ENCODE data around the gene TRIM24. TPM values are rescaled to one million over a fixed set of nuclear protein-coding genes. Genes with fewer than 3 reads are reported as not detected.

The TRIM24 gene
- total RNA-seq, 1 donor from 2014 or later: 93.8 TPM

GRCh38 chr7:138610671-138611170 lies 150.7 kb downstream of the TRIM24 start:
- Mint-ChIP-seq H3K27me3 (ENCODE audit: low read depth) (no peaks in the 10 kb centered on the region), H3K36me3 (ENCODE audit: low read depth) (peaks cover 4% of the 10 kb centered on the region), H3K4me1 (peaks cover 30% of the 10 kb centered on the region), H3K27ac (ENCODE audit: unreplicated experiment) (no peak overlapping the region), H3K9me3 (peaks cover 8% of the 10 kb centered on the region), H3K4me3 (no peak overlapping the region)
- TF ChIP-seq, protein P1, sequence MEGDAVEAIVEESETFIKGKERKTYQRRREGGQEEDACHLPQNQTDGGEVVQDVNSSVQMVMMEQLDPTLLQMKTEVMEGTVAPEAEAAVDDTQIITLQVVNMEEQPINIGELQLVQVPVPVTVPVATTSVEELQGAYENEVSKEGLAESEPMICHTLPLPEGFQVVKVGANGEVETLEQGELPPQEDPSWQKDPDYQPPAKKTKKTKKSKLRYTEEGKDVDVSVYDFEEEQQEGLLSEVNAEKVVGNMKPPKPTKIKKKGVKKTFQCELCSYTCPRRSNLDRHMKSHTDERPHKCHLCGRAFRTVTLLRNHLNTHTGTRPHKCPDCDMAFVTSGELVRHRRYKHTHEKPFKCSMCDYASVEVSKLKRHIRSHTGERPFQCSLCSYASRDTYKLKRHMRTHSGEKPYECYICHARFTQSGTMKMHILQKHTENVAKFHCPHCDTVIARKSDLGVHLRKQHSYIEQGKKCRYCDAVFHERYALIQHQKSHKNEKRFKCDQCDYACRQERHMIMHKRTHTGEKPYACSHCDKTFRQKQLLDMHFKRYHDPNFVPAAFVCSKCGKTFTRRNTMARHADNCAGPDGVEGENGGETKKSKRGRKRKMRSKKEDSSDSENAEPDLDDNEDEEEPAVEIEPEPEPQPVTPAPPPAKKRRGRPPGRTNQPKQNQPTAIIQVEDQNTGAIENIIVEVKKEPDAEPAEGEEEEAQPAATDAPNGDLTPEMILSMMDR (conservative IDR thresholded peaks at IDR 0.05): no peak
- no peak for DNase-seq (ENCODE audit: low read depth, low spot score)

- Mint-ChIP-seq H3K27ac (ENCODE audit: unreplicated experiment) (no peak overlapping the region), H3K4me1 (peaks cover 11% of the 10 kb centered on the region)
Measured at GRCh38 chr7:138613630-138614029, 153.6 kb downstream of the TRIM24 start.

GRCh38 chr7:138616085-138616484 lies 156.0 kb downstream of the TRIM24 start:
- Mint-ChIP-seq H3K9me3 (peaks cover 5% of the 10 kb centered on the region), H3K4me3 (no peak overlapping the region), H3K4me1 (no peaks in the 10 kb centered on the region), H3K27ac (ENCODE audit: unreplicated experiment) (no peak overlapping the region), H3K36me3 (ENCODE audit: low read depth) (peaks cover 2% of the 10 kb centered on the region), H3K27me3 (ENCODE audit: low read depth) (no peaks in the 10 kb centered on the region)
- no peak for DNase-seq (ENCODE audit: low read depth, low spot score)
- TF ChIP-seq, protein P1 (conservative IDR thresholded peaks at IDR 0.05): no peak

More at GRCh38 chr7:138613630-138614029, 153.6 kb downstream of the TRIM24 start:
- DNase-seq (ENCODE audit: low read depth, low spot score): no peak
- peaks cover 2% of the 10 kb centered on the region for H3K36me3 Mint-ChIP-seq (ENCODE audit: low read depth)
- TF ChIP-seq, protein P1 (conservative IDR thresholded peaks at IDR 0.05): no peak
- peaks cover 5% of the 10 kb centered on the region for H3K9me3 Mint-ChIP-seq
- H3K4me3 Mint-ChIP-seq: no peak overlapping the region
- H3K27me3 Mint-ChIP-seq (ENCODE audit: low read depth): no peaks in the 10 kb centered on the region

DNA sequence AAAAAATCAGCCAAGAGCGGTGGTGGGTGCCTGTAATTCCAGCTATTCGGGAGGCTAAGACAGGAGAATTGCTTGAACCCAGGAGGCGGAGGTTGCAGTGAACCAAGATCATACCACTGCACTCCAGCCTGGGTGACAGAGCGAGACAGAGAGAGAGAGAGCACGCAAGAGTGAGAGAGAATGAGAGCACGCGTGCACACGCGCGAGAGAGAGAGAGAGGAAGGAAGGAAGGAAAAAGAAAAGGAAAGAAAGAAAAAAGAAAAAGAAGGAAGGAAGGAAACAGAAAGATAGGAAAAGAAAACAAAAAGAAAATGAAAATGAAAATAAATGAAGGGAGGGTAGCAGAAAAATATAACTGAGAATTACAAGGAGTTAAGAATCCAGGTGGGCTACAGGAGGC lies 158.4 kb downstream of the TRIM24 start:
- H3K4me1 Mint-ChIP-seq: no peaks in the 10 kb centered on the region
- TF ChIP-seq, protein P1 (conservative IDR thresholded peaks at IDR 0.05): no peak
- no peak overlapping the region for H3K27ac Mint-ChIP-seq (ENCODE audit: unreplicated experiment)
- H3K4me3 Mint-ChIP-seq: no peak overlapping the region
- H3K9me3 Mint-ChIP-seq: no peaks in the 10 kb centered on the region
- no peaks in the 10 kb centered on the region for H3K36me3 Mint-ChIP-seq (ENCODE audit: low read depth)
- no peaks in the 10 kb centered on the region for H3K27me3 Mint-ChIP-seq (ENCODE audit: low read depth)
- no peak for DNase-seq (ENCODE audit: low read depth, low spot score)

DNA sequence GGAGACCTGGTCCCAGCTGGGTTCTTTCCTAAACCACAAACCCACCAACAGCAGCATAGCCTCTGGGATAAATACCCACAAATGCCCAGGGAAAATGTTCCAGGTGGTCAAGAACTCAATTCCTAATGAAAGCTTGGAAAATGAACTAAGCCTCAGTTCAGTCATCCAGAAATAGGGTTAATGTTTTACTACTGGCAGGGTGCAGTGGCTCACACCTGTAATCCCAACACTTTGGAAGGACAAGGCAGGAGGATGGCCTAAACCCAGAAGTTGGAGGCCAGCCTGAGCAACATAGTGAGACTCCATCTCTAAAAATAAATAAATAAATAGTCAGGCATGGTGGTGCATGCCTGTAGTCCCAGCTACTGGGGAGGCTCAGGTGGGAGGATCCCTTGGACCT lies 158.9 kb downstream of the TRIM24 start:
- Mint-ChIP-seq H3K4me3 (no peak overlapping the region), H3K27me3 (ENCODE audit: low read depth) (no peaks in the 10 kb centered on the region), H3K27ac (ENCODE audit: unreplicated experiment) (no peak overlapping the region), H3K36me3 (ENCODE audit: low read depth) (no peaks in the 10 kb centered on the region), H3K9me3 (no peaks in the 10 kb centered on the region), H3K4me1 (no peaks in the 10 kb centered on the region)
- TF ChIP-seq, protein P1 (conservative IDR thresholded peaks at IDR 0.05): no peak
- DNase-seq (ENCODE audit: low read depth, low spot score): no peak
